HG02610 (cell line): ENCODE measurements around the gene SSR4.

ENCODE experiments used
- ATAC-seq: cut with Tn5 transposase; IDR thresholded peaks from one replicate; pipeline ENCODE4 v1.9.1; 2021; ENCODE audit warnings: mild to moderate bottlenecking, moderate library complexity; ENCODE audit not compliant: unreplicated experiment

SSR4 gene

GRCh38 chrX:153769158-153769864 lies 25.2 kb upstream of the SSR4 start:
- no peak for ATAC-seq

- ATAC-seq: no peak
These were observed 24.4 kb upstream of the SSR4 start for GRCh38 chrX:153769865-153770600.

DNA sequence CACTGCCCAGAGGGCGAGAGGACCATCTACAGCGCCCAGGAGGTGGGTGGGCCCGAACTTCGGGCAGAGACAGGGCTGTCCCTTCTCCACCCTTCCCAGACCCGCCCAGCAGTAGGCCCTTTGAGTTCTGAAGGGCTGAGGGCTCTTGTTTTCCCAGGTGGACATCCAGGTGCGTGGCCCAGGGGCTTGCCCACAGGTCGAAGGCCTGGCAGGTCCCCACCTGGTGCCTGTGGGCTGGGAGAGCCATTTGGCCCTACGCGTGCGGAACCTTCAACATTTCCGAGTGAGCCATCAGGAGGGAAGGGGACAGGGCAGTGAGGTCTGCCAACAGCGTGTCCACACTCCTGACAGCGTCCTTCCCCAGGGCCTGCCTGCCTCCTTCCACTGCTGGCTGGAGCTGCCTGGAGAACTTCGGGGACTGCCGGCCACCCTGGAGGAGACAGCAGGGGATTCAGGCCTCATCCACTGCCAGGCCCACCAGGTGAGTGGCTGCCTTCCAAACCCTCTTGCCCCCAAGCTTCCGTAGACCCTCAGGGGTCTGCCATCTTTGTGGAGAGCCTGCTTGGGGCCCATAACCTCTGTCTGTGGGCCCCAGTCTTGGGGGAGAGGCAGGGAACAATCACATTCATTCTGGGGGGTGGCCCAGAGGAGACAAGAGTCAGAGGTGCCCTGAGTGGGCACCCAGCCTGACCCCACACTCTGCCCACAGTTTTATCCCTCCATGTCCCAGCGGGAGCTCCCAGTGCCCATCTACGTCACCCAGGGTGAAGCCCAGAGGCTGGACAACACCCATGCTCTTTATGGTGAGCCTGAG lies 23.7 kb upstream of the SSR4 start:
- no peak for ATAC-seq

- no peak for ATAC-seq
These were observed 22.8 kb upstream of the SSR4 start for GRCh38 chrX:153771415-153772315.

- ATAC-seq: no peak
These were observed 21.9 kb upstream of the SSR4 start for GRCh38 chrX:153772316-153773217.

DNA sequence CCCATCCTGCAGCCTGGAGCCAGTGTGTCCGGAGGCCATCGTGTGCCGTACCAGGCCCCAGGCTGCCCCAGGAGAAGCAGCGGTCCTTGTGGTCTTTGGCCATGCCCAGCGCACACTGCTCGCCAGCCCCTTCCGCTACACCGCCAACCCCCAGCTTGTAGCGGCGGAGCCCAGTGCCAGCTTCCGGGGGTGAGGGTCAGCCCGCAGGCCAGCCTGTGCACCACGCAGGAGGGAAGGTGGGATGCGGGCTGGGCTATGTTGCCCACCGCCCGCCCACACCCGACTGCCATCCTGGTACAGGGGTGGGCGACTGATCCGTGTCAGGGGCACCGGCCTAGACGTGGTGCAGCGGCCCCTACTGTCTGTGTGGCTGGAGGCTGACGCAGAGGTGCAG lies 21.3 kb upstream of the SSR4 start:
- ATAC-seq: no peak

DNA sequence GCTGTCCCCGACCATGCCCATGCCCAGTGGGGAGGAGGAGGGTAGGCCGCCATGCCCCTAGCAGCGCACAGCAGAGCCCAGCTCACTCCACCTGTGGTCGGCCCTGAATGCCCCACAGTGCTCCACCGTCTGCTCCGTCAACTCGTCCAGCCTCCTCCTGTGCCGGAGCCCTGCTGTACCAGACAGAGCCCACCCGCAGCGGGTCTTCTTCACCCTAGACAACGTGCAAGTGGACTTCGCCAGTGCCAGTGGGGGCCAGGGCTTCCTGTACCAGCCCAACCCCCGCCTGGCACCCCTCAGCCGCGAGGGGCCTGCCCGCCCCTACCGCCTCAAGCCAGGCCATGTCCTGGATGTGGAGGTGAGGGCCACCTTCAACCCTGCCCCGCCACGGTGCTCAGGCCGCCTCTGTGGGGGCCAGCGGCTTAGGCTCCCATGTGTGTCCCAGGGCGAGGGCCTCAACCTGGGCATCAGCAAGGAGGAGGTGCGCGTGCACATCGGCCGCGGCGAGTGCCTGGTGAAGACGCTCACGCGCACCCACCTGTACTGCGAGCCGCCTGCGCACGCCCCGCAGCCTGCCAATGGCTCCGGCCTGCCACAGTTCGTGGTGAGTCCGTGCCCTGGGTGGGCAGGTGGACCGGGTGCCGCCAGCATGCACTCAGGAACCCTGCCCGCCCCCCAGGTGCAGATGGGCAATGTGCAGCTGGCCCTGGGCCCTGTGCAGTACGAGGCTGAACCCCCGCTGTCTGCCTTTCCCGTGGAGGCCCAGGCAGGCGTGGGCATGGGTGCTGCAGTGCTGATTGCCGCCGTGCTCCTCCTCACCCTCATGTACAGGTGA lies 20.5 kb upstream of the SSR4 start:
- no peak for ATAC-seq

DNA sequence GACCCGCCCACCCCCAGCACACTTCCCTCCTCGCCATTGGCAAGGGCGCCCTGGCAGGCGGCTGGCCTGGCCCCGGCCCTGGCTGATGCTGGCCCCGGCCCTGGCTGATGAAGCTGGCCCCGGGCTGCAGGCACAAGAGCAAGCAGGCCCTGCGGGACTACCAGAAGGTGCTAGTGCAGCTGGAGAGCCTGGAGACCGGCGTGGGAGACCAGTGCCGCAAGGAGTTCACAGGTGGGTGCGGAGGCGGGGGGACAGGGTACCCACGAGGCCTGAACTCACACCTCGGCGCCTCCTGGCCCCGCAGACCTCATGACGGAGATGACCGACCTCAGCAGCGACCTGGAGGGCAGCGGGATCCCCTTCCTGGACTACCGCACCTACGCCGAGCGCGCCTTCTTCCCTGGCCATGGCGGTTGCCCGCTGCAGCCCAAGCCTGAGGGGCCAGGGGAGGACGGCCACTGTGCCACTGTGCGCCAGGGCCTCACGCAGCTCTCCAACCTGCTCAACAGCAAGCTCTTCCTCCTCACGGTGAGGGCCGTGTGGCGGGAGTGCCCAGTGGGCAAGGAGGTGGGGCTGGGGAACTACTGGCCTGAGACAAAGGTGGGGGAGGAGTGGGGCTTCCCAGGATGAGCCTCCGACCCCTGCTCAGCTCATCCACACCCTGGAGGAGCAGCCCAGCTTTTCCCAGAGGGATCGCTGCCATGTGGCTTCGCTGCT lies 19.7 kb upstream of the SSR4 start:
- no peak for ATAC-seq

- no peak for ATAC-seq
These were observed 19.0 kb upstream of the SSR4 start for GRCh38 chrX:153775293-153776119.

DNA sequence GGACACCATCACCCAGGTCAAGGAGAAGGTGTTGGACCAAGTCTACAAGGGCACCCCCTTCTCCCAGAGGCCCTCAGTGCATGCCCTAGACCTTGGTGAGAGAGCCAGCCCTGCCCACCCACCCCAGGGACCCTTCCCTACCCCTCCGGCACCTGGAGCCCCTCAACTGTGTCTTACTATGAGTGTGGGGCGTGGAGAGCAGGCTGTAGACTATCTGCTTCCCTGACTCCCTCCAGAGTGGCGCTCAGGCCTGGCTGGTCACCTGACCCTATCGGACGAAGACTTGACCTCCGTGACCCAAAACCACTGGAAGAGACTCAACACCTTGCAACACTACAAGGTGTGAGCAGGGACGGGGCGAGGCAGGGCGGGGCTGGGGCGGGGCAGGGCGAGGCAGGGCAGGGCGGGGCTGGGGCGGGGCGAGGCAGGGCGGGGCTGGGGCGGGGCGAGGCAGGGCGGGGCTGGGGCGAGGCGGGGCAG lies 18.3 kb upstream of the SSR4 start:
- ATAC-seq: no peak

GRCh38 chrX:153776611-153777045 lies 17.8 kb upstream of the SSR4 start:
- no peak for ATAC-seq

- ATAC-seq: no peak
These were observed 17.0 kb upstream of the SSR4 start for GRCh38 chrX:153777261-153778090.

DNA sequence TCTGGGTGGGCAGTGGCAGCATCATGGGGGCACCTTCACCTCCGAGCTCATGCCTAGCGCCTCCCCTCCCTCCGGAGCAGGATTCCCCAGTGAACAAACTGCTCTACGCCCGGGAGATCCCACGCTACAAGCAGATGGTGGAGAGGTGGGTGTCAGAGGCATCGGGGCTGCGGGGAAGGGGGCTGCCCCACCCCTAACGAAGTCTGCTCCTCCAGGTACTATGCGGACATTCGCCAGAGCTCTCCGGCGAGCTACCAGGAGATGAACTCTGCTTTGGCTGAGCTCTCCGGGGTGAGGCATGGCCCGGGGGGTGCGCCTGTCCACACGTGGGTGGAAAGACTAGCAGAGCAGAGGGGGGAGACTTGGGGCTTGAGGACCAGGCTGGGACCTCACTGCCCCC lies 16.3 kb upstream of the SSR4 start:
- ATAC-seq: no peak

GRCh38 chrX:153778684-153779101 lies 15.8 kb upstream of the SSR4 start:
- no peak for ATAC-seq

DNA sequence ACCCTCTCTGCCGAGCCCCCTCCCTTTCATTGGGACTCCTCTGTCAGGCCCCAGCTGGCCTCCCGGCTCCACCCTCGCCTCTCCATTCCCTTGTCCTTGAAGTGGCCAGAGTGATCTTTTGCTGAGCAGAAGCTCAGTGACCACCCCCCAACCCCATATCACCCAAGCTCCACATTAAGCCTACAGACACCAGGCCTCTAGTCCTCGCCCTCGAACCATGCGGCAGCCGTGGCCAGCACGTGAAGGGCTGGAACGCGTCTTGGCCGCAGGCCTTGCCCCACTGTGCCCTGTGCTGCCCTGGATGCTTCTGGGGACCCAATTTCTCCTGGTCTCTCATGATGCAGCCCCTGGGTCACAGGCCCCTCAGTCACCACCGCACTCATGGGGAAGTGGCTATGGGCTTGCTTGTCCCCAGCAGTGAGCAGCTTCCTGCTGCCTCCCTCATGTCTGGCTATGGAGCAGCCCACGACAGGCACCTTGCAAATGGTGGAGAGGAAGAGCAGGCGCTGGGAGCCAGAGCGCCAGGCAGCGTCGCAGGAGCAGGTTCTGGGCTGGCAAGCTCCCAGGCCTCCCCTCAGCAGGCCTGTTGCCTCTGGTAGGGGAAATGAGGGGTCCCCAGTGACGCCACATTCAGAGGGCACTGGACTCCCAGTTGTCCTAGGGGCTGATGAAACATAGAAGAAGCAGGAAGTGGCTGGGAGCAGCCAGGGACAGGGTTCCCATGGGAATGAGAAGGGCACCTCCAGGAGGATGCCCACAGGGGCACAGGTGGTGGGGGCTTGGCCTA lies 14.4 kb upstream of the SSR4 start:
- ATAC-seq: no peak
